Measurements from ENCODE around the gene KITLG.

DNA sequence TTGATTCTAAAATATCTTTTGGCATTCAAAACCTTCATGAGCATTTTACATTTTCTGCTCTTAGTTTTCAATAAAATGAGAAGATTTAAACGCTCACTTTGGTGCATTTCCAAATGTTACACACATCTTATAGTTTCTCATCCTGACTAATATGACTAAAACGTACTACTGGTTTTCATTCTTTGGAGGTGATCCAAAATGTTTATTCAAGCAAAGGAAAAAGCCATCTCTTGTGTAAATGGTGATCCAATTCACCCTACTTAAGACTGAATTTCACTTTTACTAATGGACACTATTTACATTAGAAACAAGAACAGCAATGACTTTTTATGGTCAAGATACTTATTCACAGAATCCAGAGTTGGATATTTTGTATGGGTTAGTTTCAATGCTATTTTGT, 86.6 kb downstream of the KITLG start:
- TF ChIP-seq, protein P1, sequence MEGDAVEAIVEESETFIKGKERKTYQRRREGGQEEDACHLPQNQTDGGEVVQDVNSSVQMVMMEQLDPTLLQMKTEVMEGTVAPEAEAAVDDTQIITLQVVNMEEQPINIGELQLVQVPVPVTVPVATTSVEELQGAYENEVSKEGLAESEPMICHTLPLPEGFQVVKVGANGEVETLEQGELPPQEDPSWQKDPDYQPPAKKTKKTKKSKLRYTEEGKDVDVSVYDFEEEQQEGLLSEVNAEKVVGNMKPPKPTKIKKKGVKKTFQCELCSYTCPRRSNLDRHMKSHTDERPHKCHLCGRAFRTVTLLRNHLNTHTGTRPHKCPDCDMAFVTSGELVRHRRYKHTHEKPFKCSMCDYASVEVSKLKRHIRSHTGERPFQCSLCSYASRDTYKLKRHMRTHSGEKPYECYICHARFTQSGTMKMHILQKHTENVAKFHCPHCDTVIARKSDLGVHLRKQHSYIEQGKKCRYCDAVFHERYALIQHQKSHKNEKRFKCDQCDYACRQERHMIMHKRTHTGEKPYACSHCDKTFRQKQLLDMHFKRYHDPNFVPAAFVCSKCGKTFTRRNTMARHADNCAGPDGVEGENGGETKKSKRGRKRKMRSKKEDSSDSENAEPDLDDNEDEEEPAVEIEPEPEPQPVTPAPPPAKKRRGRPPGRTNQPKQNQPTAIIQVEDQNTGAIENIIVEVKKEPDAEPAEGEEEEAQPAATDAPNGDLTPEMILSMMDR (IDR thresholded peaks at IDR 0.05) = no peak
- TF ChIP-seq EZH2 (IDR thresholded peaks at IDR 0.05; ENCODE audit: borderline replicate concordance, insufficient read depth, low read depth, low read length, poor library complexity, severe bottlenecking) = no peak
